Adrenal gland (tissue), 5 donors: ENCODE data around the gene NDUFB11.

Source experiments
- POLR2A ChIP-seq, 2 donors: fragments of 450-650 bp; IDR thresholded peaks; one replicate each; pipeline ENCODE4 v1.6.1; 2017; ENCODE audit warnings: antibody characterized with exemption in 2 of 2, mild to moderate bottlenecking in 2 of 2, moderate library complexity in 1 of 2
- TF ChIP-seq, protein P1 (sequence below), 6 experiments: fragments of 450-650 bp in 4 of 6; fragments of 200-600 bp in 2 of 6; sonication (generic) in 1 of 6; IDR thresholded peaks; 1 replicate in 5 of 6; 2 replicates in 1 of 6; pipeline versions ENCODE4 v1.5.1 to v1.8.0; 2016 to 2021; ENCODE audit warnings: antibody characterized with exemption in 6 of 6, mild to moderate bottlenecking in 2 of 6, moderate library complexity in 1 of 6
- donor health status: DM: no; HTN: no; CAD: no.

DNA sequence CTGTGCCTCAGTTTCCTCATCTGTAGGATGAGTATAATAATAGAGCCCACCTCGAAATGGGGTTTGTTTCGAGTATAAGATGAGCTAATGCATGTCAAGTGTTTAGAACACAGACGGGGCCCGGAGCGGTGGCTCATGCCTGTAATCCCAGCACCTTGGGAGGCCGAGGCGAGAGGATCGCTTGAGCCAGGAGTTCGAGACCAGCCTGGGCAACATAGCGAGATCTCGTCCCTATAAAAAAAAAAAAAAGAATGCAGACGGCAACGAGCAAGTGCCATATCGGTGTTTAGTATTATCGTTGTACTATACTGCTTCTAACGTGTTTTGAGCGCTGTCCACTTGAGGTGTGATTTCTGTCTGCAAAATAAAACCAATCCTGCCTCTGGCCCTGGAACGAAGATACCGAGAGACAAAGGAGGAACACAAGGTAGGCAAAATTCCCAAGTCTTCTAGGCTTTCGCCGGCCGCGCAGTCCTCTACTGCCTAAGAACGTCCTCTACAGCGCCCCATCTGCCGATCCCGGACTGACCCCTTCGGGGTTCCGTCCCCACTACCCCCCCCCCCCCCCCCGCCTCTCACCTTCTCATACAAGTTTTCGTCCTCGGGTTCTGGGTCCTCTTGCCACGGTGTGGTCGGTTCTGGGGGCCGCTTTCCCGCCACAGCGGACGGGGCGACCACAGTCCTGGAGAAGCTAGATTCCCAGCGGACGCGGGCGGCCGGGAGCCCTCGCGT, 442 bp downstream of the NDUFB11 start:
- TF ChIP-seq, protein P1, sequence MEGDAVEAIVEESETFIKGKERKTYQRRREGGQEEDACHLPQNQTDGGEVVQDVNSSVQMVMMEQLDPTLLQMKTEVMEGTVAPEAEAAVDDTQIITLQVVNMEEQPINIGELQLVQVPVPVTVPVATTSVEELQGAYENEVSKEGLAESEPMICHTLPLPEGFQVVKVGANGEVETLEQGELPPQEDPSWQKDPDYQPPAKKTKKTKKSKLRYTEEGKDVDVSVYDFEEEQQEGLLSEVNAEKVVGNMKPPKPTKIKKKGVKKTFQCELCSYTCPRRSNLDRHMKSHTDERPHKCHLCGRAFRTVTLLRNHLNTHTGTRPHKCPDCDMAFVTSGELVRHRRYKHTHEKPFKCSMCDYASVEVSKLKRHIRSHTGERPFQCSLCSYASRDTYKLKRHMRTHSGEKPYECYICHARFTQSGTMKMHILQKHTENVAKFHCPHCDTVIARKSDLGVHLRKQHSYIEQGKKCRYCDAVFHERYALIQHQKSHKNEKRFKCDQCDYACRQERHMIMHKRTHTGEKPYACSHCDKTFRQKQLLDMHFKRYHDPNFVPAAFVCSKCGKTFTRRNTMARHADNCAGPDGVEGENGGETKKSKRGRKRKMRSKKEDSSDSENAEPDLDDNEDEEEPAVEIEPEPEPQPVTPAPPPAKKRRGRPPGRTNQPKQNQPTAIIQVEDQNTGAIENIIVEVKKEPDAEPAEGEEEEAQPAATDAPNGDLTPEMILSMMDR (IDR thresholded peaks at IDR 0.05), result no peak
- TF ChIP-seq POLR2A (IDR thresholded peaks at IDR 0.05), result no peak
